GM21515 (cell line): Measurements from ENCODE around the gene NYAP2.

Source experiments
- ATAC-seq: cut with Tn5 transposase; IDR thresholded peaks from one replicate; pipeline ENCODE4 v1.9.1; 2021; ENCODE audit not compliant: unreplicated experiment

Gene NYAP2

DNA sequence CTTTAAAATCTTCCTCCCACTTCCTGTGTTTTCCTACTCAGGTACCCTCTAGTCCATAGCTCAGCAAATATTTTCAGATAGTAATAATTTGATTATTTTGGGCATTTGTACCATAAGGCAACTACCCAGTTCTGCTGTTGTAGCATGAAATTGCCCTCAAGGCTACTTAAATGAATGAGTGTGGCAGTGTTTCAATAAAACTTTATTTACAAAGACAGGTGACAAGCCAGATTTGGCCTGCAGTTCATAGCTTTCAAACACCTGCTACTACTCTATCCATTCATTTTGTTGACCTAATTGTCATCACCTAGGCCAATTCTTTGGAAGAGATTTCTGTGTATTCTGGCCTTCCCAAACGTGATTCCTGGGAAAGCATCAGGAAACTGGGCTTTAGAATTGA, 28.9 kb downstream of the NYAP2 start:
- ATAC-seq = no peak

GRCh38 chr2:225429717-225430116, 30.2 kb downstream of the NYAP2 start:
- ATAC-seq = no peak

DNA sequence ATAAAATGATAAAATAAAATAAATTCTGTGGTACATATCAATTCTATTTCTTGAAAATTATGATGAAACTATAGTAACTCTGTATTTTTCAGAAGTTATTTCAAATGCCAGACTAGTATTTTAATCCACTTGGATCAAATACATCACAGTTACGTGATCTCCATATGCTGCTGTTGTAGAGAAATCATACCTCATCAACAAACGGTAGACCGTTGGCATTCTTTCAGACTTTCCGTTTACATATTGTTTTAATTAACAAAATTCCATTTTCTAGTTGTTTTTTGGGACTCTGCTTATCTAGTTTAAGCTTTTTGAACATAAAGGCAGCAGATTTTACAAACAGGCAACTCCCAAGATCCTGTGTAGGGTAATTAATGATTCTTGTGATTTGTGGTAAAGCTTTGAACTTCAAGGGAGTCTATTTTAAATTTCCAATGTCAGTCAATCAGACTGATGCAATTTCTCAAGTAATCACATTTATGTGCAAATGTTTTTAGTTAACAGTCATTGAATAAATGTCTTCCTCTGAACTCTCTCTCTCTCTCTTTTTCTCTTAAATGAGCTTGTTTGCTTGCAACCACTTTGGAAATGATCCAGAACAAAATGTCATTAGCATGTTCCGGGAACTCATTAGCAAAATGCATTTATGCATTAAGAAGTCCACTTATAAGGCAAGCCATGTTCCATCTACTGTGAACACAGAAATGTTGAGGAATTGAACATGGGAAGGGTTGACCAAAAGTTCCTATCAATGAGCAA, 31.8 kb downstream of the NYAP2 start:
- no peak for ATAC-seq

DNA sequence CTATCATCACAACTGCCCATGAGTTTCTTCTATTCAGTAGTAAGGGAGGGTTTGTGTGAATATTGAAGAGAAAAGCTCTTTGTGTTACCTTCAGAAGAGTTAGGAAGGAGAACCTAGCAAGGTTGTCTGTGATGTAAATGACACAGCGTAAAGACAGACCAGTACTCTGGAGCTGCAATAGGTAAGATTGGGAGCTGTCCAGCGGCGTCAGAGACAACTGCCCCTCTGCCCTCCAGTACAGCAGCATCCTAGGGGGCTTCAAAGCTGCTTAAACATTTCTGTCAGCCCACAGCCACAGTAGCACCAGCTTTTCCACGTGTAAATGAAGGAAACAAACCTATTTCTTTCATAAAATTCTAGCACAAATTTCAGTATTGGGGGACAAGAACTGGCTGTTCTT, 34.5 kb downstream of the NYAP2 start:
- no peak for ATAC-seq

GRCh38 chr2:225437319-225437718, 37.8 kb downstream of the NYAP2 start:
- ATAC-seq = no peak

DNA sequence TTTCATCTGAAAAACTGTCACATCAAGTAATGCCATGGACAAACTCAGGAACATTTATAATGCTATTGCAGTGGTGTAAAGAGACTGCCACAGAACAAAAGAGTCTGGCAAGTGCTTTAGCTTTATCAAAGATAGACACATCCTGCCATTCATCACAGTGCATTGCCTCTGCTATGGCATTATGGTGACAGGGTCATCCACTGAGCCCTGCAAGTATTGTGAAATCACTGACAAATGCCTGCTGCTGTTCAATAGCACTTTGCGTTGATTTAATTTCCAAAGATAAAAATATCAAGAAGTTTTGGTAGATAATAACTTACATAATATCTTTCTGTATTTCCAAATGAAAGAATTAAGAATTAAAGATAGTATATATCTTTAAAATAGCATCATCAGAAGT, 38.7 kb downstream of the NYAP2 start:
- no peak for ATAC-seq

DNA sequence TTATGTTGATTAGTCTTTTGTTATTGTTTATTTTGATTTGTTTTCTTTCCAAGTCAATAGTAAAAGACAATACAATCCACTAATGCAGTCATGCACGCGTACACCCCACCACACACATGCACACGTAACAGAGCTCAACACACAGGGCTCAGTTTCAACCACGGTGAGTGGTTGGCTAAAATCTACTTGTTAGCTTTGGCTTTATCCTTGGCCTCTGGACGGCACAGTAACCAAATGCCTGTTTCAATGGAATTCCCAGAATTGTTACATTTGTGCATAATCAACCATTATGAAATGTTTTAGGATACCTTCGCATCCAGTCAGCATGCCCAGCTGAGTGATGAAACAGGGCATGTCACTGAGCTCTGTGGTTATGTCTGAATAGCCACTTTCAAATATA, 53.2 kb downstream of the NYAP2 start:
- ATAC-seq = no peak

DNA sequence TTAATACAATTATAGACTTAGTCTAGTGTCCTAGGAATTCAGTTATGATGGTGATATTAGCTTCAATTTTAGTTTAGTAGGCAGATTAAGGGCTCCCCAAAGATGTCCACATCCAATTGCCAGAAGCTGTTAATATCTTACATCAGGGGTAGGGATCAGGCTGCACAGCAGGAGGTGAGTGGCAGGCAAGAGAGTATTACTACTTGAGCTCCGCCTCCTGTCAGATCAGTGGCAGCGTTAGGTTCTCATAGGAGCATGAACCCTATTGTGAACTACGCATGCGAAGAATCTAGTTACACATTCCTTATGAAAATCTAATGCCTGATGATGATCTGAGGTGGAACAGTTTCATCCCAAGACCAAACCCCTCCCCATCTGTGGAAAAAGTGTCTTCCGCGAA, 54.9 kb downstream of the NYAP2 start:
- ATAC-seq = no peak

DNA sequence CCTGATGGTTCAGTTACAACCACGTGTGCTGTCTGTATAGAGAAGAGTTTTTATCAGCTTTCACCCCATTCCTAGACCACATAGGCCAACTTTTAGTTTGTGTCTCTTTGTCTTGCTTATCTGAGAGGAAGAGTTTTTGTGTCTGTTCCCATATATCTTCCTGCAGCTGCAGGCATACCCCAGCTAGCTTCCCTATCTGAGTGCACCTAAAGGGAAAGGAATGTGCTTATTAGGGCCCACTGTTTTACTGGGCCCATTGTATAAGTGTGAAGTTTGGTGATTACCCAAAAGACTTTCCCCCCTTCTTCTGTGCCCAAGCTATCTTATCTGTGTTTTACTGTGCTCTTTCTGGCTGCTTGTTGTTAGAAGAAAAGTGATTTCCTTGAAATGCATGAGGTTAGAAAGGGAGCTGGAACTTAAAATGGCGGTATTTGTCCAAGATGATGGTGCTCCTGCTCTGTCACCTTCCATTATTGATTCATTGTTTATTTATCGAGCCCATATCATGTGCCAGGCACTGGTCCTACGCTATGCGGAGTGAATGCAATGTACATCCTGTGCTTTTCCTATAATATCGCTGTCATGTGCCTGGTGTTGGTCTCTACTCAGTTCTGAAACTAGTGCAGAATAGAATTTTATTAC, 57.2 kb downstream of the NYAP2 start:
- no peak for ATAC-seq

GRCh38 chr2:225457482-225457881, 58.0 kb downstream of the NYAP2 start:
- ATAC-seq = no peak

DNA sequence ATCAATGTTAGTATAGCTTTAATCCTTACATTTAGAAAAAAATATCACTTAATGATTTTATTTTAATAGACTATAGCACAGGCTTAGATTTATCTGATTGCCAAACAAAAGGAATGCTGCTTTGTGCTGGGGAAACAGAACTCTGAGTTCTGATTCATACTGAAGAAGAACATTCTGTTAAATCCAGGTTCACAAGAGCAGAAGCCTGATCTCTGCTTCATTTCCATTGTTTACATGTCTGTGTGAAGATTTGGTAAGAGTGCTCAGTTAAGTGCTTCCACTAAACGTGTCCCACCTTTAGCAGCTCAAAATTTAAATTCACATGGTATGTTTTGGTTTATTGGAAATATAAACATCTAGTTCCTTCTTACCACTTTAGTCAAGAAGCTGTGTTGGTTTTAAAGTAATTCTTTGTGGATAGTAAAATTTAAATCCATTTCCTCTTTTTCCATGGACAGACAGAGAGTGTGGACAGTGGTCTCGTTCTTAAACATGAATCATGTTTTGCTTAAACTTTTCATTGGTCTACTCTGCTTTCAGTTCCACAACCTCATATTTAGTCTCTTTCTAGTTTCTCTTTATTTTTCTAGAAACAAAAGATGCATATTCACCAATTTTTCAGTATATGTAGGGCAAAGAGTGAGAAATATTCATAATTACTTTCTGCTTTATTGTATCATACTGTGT, 59.1 kb downstream of the NYAP2 start:
- ATAC-seq = peak; percentile 62

DNA sequence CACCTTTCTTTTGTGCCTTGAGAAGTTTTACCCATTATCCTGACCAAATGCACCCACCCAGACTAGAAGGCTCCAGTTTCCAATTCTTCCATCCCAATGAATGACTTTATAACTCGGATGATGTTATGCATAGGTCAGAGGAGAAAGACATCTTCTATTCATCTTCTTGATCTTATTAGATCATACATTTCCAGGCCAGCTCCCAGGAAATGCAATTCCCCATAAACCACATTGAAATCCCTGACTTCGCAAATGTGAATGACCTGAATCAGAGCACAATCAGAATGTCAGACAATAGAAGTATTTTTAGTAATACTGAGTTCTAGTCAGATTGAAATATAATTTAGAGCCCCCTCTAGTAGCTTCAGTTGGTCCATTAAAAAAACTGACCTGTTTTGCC, 62.9 kb downstream of the NYAP2 start:
- no peak for ATAC-seq

- no peak for ATAC-seq
Measured at GRCh38 chr2:225462945-225463344, 63.4 kb downstream of the NYAP2 start.

GRCh38 chr2:225463449-225463848, 63.9 kb downstream of the NYAP2 start:
- ATAC-seq = no peak

DNA sequence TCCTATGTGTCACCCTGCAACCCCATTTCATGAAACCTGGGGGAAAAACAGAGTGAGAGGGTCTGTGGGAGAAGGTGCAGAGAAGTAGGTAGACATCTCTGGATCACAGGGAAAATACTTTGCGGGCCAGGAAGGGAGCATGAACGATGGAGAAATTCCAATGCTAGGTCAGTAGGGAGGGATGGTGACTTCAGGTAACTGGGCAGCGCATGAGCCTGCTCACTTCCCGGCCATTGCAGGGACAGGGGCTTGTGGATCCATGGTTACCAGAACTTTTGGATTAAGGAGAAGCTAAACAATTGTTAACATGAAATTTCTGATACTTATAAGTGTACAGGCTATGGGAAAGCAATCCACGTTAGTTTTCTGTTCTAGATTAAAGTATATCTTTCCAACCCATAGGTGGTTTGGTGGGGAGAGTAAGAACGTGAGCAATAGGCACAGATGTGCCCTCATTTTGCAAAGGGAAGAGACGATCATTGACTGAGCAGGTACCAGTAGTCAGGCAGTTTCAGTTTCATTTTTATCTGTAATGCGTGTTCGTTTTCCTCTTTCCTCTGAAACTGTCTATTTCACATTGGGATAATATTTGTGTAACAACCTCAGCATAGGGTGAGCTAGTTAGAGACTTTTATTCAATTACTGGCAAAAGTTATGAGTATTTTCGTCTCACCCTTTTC, 65.0 kb downstream of the NYAP2 start:
- peak; percentile 78 for ATAC-seq

GRCh38 chr2:225465827-225466226, 66.3 kb downstream of the NYAP2 start:
- no peak for ATAC-seq

- ATAC-seq = no peak
Measured at GRCh38 chr2:225466891-225467604, 67.5 kb downstream of the NYAP2 start.

- ATAC-seq = no peak
Measured at GRCh38 chr2:225468131-225468530, 68.6 kb downstream of the NYAP2 start.

- ATAC-seq = no peak
Measured at GRCh38 chr2:225471039-225471438, 71.5 kb downstream of the NYAP2 start.

GRCh38 chr2:225471482-225471881, 72.0 kb downstream of the NYAP2 start:
- ATAC-seq = no peak

DNA sequence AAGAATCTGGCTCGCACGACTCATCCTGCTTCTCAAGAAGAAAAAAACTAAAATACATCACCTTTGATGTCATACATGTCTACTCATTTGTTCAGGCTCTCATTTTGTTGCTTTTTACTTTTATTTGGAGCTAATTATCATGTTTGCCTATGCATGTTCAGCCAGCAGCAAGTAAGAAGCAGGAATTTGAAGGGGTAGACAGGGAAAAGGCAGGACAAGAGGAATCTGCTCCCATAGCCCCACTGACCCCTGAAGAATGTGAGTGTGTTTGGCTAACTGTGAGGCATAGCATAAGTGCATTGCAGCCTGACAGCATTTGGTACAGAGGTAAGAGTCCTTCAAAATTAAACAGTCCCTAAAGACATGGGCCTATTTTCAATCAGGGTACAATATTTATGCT, 72.7 kb downstream of the NYAP2 start:
- ATAC-seq = no peak
